Spinal cord (tissue), 10 donors: ENCODE data around the gene HES3. TPM values are rescaled to one million over a fixed set of nuclear protein-coding genes. Genes with fewer than 3 reads are reported as not detected.

Experiments used
- DNase-seq, 6 donors: peaks; one replicate each; pipeline versions ENCODE4 v3.0.0 to v3.0.0-alpha.2; 2013 to 2015; ENCODE audit warnings: low spot score in 6 of 6, low read depth in 4 of 6
- H3K27ac ChIP-seq: one replicate; pipeline ENCODE4 v1.5.1; 2013; ENCODE audit warnings: low read depth, low read length, control low read depth
- H3K27me3 ChIP-seq: one replicate; pipeline ENCODE4 v1.6.1; 2013; ENCODE audit warnings: low read length; ENCODE audit not compliant: control insufficient read depth, insufficient read depth
- H3K36me3 ChIP-seq: one replicate; pipeline ENCODE4 v1.6.1; 2013; ENCODE audit warnings: low read length; ENCODE audit not compliant: control insufficient read depth, insufficient read depth
- H3K4me1 ChIP-seq: one replicate; pipeline ENCODE4 v1.6.1; 2013; ENCODE audit warnings: low read length; ENCODE audit not compliant: control insufficient read depth, insufficient read depth
- H3K4me3 ChIP-seq: one replicate; pipeline ENCODE4 v1.5.1; 2013; ENCODE audit warnings: low read depth, low read length, control low read depth
- H3K9me3 ChIP-seq: one replicate; pipeline ENCODE4 v1.6.1; 2013; ENCODE audit warnings: low read length; ENCODE audit not compliant: control insufficient read depth, insufficient read depth
- WGBS: methylation state at CpG from one replicate; pipeline ENCODE4 v1.1.5; 2013; ENCODE audit warnings: missing lambda C conversion rate; ENCODE audit not compliant: insufficient coverage; 5-methylcytosine and 5-hydroxymethylcytosine counted together
- polyA plus RNA-seq, 2 donors: library from polyadenylated mRNA; unstranded; fragments of 120-200 nt; gene quantifications; one replicate each; pipeline ENCODE4 v1.2.1, GENCODE V29; 2013; ENCODE audit not compliant: insufficient read length in 2 of 2
- total RNA-seq, 2 donors: library from RNA; depleted of rRNA in 1 of 2; stranded (reverse); fragments of 120-200 nt in 1 of 2; fragments of >200 nt in 1 of 2; gene quantifications; one replicate each; pipeline versions ENCODE4 v1.2.3 to v1.2.4, GENCODE V29; 2013 to 2014
- donor health status: healthy.

The HES3 gene
- total and polyA plus RNA-seq, 4 donors, result 1.8 to 3.2 TPM; not detected in 2

DNA sequence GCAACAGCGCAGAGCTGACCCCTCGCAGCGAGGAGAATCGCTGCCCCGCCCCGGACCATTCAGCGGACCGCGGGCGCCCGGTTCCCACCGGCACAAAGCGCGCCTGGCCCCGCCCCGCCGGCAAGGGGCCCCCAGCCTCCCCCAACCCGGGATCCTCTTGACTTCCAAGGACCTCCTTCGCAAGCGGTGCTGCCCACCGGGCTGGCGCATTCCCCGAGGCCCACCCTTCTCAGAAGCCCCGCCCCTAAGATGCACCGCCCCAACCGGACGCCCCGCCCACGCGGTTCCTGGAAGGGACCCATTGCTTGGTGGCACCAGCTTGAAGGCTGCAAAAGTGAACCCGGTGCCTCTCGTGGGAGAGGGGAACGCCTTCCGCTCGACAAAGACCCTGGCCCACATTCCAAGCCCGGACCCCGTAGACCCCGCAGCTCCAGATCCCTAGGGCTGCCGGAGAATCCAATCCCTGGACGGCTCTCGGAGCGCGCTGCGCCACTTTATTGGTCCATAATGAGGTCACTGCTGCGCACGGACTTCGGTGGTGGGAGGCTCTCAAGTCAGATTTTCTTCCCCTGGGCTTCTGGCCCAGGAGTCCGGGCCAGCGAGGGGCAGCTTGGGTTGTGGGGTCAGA is 2.0 kb downstream of the HES3 start:
- Histone ChIP-seq H3K4me1 (peaks cover 68% of the 10 kb centered on the region), H3K36me3 (peaks cover 15% of the 10 kb centered on the region), H3K27ac (no peak overlapping the region), H3K27me3 (peaks cover 61% of the 10 kb centered on the region), H3K9me3 (no peaks in the 10 kb centered on the region), H3K4me3 (no peak overlapping the region)
- WGBS, result under 1% methylated on average over 48 of the region's 49 CpGs
- DNase-seq, result peak in 2 of 6 donors; percentile 81 to 91

DNA sequence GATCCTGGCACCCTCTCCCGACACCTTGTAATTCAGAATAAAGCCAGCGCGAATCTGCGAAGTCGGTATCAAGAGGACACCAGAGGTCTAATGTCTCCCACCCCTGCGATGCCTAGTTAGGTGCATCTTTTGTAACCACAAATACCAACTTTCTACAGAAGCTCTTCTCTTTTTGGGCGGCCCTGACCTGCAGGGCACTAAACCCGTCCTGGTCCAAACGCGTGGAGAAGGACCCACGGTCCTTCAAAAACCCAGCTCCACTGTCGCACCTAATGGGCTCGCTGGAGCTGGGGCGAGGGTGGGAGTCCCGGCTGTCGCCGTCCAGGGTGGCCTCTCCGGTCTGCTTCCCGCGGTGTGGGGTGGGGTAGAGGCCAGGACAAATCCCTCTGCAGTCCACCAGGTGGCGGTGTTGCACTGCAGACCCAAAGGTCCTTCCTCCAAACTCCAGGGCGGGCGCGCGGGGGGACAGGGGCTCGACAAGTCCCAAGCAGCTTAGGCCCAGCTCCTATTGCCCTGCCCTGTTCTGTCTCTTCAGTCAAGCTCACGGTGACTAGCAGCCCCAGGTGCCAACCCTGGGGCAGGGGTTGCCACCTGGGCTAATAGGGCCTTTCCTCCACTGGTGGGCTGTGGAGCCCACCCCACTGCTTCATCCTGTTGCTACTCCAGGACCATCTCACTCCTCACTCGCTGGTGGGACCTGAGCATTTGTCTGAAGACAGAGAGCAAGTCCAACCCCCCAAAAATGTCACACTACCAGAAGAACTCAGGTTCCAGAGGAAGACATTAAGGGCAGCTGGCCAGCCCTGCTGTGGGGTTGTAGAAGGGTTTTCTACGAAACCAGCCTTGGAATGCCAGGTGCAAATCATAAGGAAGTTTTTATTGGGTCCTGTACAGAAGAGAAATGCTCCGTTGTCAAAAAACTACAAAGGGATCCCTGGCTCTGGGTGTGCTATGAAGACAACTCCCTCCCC is 2.8 kb downstream of the HES3 start:
- peak in 3 of 6 donors; percentile 80 to 95 (median 93) for DNase-seq
- Histone ChIP-seq H3K27ac (no peak overlapping the region), H3K27me3 (peaks cover 59% of the 10 kb centered on the region), H3K9me3 (no peaks in the 10 kb centered on the region), H3K4me3 (no peak overlapping the region), H3K36me3 (peaks cover 23% of the 10 kb centered on the region), H3K4me1 (peaks cover 60% of the 10 kb centered on the region)
- WGBS, result 3% methylated on average over 29 of the region's 30 CpGs

DNA sequence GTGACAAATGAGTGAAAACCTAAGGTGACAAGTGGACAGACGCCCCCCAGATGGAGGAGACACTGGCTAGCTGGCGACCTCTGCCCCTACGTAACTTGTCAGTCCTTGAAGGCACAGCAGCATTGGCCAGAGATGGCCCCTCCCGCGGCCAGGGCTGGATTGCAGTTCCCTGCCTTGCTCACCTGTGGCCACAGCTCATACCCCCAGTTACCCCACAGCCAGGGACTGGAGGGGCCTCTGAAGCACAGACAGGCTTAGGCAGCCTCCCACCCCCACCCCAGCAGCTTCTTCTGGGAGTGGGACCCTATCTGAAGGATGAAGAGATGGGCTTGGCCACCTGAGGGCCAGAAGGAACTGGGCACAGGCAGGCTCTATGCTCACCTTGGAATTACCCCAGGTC is 3.7 kb downstream of the HES3 start:
- peaks cover 32% of the 10 kb centered on the region for H3K36me3 ChIP-seq
- no peaks in the 10 kb centered on the region for H3K9me3 ChIP-seq
- no peak overlapping the region for H3K27ac ChIP-seq
- WGBS, result 89% methylated on average over 5 of the region's 5 CpGs
- H3K4me3 ChIP-seq, result no peak overlapping the region
- peaks cover 61% of the 10 kb centered on the region for H3K27me3 ChIP-seq
- no peak for DNase-seq
- H3K4me1 ChIP-seq, result peaks cover 57% of the 10 kb centered on the region

DNA sequence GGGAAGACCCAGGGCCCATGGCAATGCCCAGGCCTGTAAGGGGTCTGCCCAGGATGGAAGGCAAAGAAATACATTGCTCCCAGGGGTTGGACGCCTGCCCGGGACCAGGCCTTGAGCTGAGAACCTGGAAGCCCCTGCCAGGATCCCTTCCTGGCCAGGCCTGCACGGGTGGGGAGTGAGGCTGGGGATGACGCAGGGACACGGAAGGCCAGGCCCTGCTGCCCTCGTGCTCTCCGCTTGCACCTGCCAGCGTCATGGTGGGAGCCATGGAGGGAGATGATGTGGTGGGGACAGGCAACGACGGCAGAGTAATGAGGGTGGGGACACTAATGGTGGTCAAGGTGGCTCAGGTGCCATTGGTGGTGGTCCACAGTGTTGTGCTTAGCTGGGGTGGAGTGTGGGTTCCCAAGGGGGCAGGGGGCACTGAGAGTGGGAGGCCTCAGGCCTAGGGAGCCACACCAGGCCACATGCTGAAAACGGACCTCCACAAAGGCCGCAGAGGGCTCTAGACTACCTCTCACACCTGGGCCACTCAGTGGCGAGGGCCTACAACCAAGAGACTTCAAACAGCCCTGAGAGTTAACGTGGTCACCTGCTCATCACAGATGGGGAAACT is 4.3 kb downstream of the HES3 start:
- no peak overlapping the region for H3K4me3 ChIP-seq
- H3K9me3 ChIP-seq, result no peaks in the 10 kb centered on the region
- H3K27ac ChIP-seq, result no peak overlapping the region
- H3K4me1 ChIP-seq, result peaks cover 50% of the 10 kb centered on the region
- DNase-seq, result peak in 1 of 6 donors; percentile 43
- H3K36me3 ChIP-seq, result peaks cover 38% of the 10 kb centered on the region
- peaks cover 54% of the 10 kb centered on the region for H3K27me3 ChIP-seq
- 70% methylated on average over 13 of the region's 14 CpGs for WGBS

DNA sequence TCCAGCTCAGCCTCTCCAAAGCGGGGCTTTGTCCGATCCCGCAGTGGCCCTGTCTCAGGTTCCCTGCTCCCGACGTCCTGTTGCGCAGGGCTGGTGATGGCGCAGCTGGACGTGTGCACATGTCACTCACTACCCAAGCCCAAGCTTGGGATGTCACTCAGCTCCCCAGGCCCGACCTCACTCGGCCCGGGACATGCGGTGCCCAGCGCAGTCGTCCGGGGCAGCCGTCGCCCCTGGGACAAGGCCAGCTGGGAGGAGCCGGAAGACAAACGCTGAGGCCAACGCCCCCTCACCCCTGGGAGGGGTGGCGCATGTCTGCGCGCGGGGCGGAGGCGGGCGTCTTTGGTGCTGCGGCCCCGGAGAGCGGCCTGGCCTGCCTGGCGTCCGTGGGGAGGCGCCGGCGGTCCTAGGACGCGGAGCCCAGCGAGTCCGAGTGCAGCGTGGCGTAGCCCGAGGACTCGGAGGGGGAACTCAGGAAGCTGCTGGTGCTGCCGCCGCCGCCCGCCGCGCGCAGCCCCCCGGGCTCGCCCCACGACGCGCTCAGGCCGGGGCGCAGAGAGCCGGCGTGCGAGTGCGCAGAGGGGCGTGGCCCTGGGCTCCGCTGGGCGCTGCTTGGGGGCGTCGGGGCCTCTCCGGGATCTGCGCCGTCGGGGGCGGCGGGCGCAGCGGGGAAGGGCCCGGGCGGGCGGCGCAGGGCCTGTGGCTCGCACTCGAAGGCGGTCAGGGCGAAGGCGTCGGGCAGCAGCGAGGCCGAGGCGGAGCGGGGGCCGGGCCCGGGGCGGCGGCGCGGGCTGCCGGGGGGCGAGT is 5.2 kb downstream of the HES3 start:
- peaks cover 46% of the 10 kb centered on the region for H3K36me3 ChIP-seq
- no peak overlapping the region for H3K27ac ChIP-seq
- no peak overlapping the region for H3K4me3 ChIP-seq
- peaks cover 42% of the 10 kb centered on the region for H3K4me1 ChIP-seq
- DNase-seq, result peak in 1 of 6 donors; percentile 32
- H3K9me3 ChIP-seq, result no peaks in the 10 kb centered on the region
- WGBS, result 10% methylated on average over 96 of the region's 96 CpGs
- peaks cover 46% of the 10 kb centered on the region for H3K27me3 ChIP-seq

DNA sequence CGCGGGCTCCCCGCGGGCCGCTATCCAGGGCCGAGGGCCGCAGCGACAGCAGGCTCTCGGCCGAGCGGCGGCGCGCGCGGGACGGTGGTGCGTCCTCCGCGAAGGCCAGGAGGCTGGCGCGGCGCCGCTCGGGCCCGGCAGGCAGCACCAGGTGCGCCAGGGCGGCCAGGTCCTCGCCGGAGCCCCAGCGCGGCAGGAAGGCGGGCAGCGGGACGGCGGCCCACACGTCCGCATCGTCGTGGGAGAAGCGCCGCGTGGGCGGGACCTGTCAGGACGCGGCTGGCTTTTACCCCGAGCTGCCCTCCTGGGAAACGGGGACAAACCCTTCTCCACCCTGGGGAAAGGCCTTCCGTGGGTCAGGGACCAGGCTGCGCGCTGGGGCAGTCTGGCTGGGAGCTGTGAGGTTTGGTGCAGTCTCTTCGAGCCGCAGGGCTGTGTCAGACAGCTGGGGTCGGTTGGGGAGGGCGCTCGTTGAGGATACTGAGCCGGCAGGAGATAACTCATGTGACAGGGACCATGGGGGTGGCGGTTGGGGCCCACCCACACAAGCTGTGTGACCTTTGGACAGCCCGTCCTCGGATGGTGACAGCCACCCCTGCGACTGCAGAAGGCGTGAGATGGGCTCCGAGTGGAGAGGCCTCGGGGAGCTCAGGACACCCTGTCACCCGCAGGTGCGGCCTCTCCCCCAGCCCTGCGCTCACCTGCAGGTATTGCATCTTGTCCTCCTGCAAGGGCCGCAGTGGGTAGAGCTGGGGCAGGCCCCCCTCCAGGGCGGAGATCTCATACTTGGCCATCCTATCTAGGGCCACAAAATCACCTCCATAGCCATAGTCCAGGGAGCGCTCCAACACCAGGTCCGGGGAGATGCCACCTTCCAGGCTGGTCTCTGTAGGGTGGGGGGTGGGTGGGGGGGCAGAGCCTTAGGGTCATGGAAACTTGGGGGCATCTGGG is 6.0 kb downstream of the HES3 start:
- Histone ChIP-seq H3K27me3 (peaks cover 38% of the 10 kb centered on the region), H3K9me3 (no peaks in the 10 kb centered on the region), H3K27ac (no peak overlapping the region), H3K36me3 (peaks cover 55% of the 10 kb centered on the region), H3K4me1 (peaks cover 35% of the 10 kb centered on the region), H3K4me3 (no peak overlapping the region)
- 24% methylated on average over 66 of the region's 71 CpGs for WGBS
- peak in 1 of 6 donors; percentile 2 for DNase-seq

DNA sequence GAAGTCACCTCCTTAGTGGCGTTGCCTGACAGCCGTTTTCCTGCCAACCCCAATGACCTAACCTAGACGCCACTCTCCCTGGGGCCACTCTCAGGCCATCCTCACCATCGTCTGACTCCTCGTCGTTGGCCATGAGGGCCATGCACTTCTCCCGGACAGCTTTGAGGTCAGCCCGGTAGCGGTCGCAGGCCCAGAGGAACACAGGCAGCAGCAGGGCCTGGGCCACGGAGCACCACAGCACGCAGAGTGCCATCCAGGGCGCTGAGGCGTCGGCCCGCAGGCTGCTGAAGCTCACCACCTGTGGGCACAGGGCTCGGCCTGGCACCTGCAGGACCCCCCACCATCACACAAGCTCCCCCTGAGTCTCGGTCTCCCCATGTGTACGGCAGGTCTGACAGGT is 7.3 kb downstream of the HES3 start:
- 88% methylated on average over 14 of the region's 19 CpGs for WGBS
- DNase-seq, result no peak
- no peak overlapping the region for H3K4me3 ChIP-seq
- no peaks in the 10 kb centered on the region for H3K9me3 ChIP-seq
- H3K36me3 ChIP-seq, result peaks cover 55% of the 10 kb centered on the region
- peaks cover 29% of the 10 kb centered on the region for H3K27me3 ChIP-seq
- H3K4me1 ChIP-seq, result peaks cover 24% of the 10 kb centered on the region
- H3K27ac ChIP-seq, result no peak overlapping the region

DNA sequence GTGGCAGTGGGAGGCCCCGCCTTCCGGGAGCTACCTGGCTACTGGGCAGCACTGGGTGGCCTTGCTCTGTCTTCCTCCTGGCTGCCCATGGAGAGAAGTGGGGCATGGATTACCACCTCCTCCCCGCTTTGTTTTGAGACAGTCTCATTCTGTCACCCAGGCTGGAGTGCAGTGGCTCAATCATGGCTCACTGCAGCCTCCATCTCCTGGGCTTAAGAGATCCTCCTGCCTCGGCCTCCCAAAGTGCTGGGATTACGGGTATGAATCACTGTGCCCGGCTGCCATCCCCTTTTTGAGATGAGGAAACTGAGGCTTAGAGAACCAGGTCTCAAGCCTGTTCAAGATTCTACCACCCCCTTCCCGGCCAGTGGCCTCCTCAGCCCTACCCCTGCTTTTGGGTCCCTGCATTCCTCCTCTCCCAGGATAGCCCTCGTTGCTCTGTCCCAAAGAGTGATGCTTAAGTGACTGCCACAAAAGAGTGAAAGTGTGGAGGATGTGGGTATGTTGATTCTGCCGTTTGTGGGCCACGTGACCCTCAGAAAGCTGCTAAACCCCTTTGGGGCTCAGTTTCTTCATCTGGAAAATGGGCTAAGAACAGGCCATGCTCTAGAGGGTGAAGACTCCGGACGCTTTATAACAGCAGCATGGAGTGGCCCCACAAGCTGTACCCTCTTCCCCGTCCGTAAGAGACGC is 7.8 kb downstream of the HES3 start:
- Histone ChIP-seq H3K9me3 (no peaks in the 10 kb centered on the region), H3K36me3 (peaks cover 55% of the 10 kb centered on the region), H3K27me3 (peaks cover 26% of the 10 kb centered on the region), H3K27ac (no peak overlapping the region), H3K4me3 (no peak overlapping the region), H3K4me1 (peaks cover 20% of the 10 kb centered on the region)
- DNase-seq, result no peak
- WGBS, result 87% methylated on average over 12 of the region's 15 CpGs
